Measurements from ENCODE around the gene UBP1.

- TF ChIP-seq CTCF (IDR thresholded peaks at IDR 0.05): no peak
- TF ChIP-seq POLR2A (IDR thresholded peaks at IDR 0.05): no peak
These were observed 27.6 kb upstream of the UBP1 start for GRCh38 chr3:33467786-33468185.
